Fibroblast of pulmonary artery (primary cell): ENCODE measurements around the gene SLC22A2.

Experiments used
- DNase-seq: peaks from one replicate; pipeline ENCODE4 v3.0.0-alpha.2; 2010; ENCODE audit warnings: low read depth
- H3K4me3 ChIP-seq: replicated peaks from 2 replicates; pipeline ENCODE4 v1.5.1; 2011; ENCODE audit warnings: low read depth, mild to moderate bottlenecking, control low read depth, low read length, moderate library complexity
- CTCF ChIP-seq: IDR thresholded peaks from 2 replicates; pipeline ENCODE4 v1.5.1; 2011; ENCODE audit warnings: mild to moderate bottlenecking, control low read depth, low read length, inconsistent platforms; ENCODE audit errors: missing control alignments

SLC22A2 gene

GRCh38 chr6:160252073-160252813 is 6.4 kb downstream of the SLC22A2 start:
- H3K4me3 ChIP-seq = no peak overlapping the region
- no peak for TF ChIP-seq CTCF
- DNase-seq = no peak

- DNase-seq = no peak
These were observed 8.9 kb downstream of the SLC22A2 start for GRCh38 chr6:160249671-160250070.

GRCh38 chr6:160248538-160248937 is 10.1 kb downstream of the SLC22A2 start:
- H3K4me3 ChIP-seq = no peak overlapping the region
- peak; percentile 44 for DNase-seq
- no peak for TF ChIP-seq CTCF

More at GRCh38 chr6:160249671-160250070, 8.9 kb downstream of the SLC22A2 start:
- no peak for TF ChIP-seq CTCF
- no peak overlapping the region for H3K4me3 ChIP-seq

- peak; percentile 21 for DNase-seq
- no peak overlapping the region for H3K4me3 ChIP-seq
- no peak for TF ChIP-seq CTCF
These were observed 11.2 kb downstream of the SLC22A2 start for GRCh38 chr6:160247457-160247883.

- no peak overlapping the region for H3K4me3 ChIP-seq
- no peak for TF ChIP-seq CTCF
- no peak for DNase-seq
These were observed 17.9 kb downstream of the SLC22A2 start for GRCh38 chr6:160240691-160241084.

GRCh38 chr6:160239929-160240690 is 18.5 kb downstream of the SLC22A2 start:
- TF ChIP-seq CTCF = no peak
- no peak overlapping the region for H3K4me3 ChIP-seq
- no peak for DNase-seq
